Mesendoderm (in vitro differentiated cells): ENCODE results near the gene SCLT1.

Experiments used
- DNase-seq: peaks from one replicate; pipeline ENCODE4 v3.0.0; 2013
- H2AK5ac ChIP-seq: 2 replicates; pipeline ENCODE4 v1.6.1; 2013; ENCODE audit warnings: low read length, inconsistent platforms
- H2BK120ac ChIP-seq: 2 replicates; pipeline ENCODE4 v1.6.1; 2013; ENCODE audit warnings: low read depth, mild to moderate bottlenecking, low read length, moderate library complexity, mixed read lengths
- H2BK15ac ChIP-seq: replicated peaks from 2 replicates; pipeline ENCODE4 v1.6.1; 2013; ENCODE audit warnings: low read depth, mild to moderate bottlenecking, moderate library complexity
- H2BK5ac ChIP-seq: 2 replicates; pipeline ENCODE4 v1.6.1; 2013; ENCODE audit warnings: low read length, inconsistent platforms
- H3K18ac ChIP-seq: 2 replicates; pipeline ENCODE4 v1.6.1; 2013; ENCODE audit warnings: mild to moderate bottlenecking, low read length, mixed read lengths
- H3K23ac ChIP-seq: one replicate; pipeline ENCODE4 v1.6.1; 2013; ENCODE audit warnings: low read length
- H3K27ac ChIP-seq: 2 replicates; pipeline ENCODE4 v1.5.1; 2013; ENCODE audit warnings: low read depth, mild to moderate bottlenecking, inconsistent platforms, low read length, moderate library complexity
- H3K27me3 ChIP-seq: 2 replicates; pipeline ENCODE4 v1.6.1; 2013; ENCODE audit warnings: low read length, control low read depth, mild to moderate bottlenecking, inconsistent platforms; ENCODE audit not compliant: insufficient read depth, poor library complexity
- H3K36me3 ChIP-seq: 2 replicates; pipeline ENCODE4 v1.6.1; 2013; ENCODE audit warnings: low read length, inconsistent platforms; ENCODE audit not compliant: control insufficient read depth, insufficient read depth
- H3K4ac ChIP-seq: one replicate; pipeline ENCODE4 v1.6.1; 2013; ENCODE audit warnings: low read depth, mild to moderate bottlenecking, low read length, moderate library complexity
- H3K4me1 ChIP-seq: 2 replicates; pipeline ENCODE4 v1.6.1; 2013; ENCODE audit warnings: low read depth, low read length, inconsistent platforms; ENCODE audit not compliant: control insufficient read depth
- H3K4me2 ChIP-seq: 2 replicates; pipeline ENCODE4 v1.6.1; 2013; ENCODE audit warnings: low read length
- H3K4me3 ChIP-seq: 2 replicates; pipeline ENCODE4 v1.5.1; 2013; ENCODE audit warnings: mild to moderate bottlenecking, low read length
- H3K56ac ChIP-seq: one replicate; pipeline ENCODE4 v1.6.1; 2013; ENCODE audit warnings: low read length
- H3K79me1 ChIP-seq: 2 replicates; pipeline ENCODE4 v1.6.1; 2013; ENCODE audit warnings: low read length, inconsistent platforms
- H3K79me2 ChIP-seq: 2 replicates; pipeline ENCODE4 v1.6.1; 2013; ENCODE audit warnings: mild to moderate bottlenecking, low read length; ENCODE audit not compliant: control insufficient read depth, insufficient read depth
- H3K9ac ChIP-seq: 2 replicates; pipeline ENCODE4 v1.6.1; 2013; ENCODE audit warnings: low read length, inconsistent platforms
- H4K5ac ChIP-seq: one replicate; pipeline ENCODE4 v1.6.1; 2013; ENCODE audit warnings: low read length
- H4K8ac ChIP-seq: one replicate; pipeline ENCODE4 v1.6.1; 2013; ENCODE audit warnings: low read depth, mild to moderate bottlenecking, control low read depth, low read length, moderate library complexity
- WGBS: extraction: QIAGEN DNeasy Blood & Tissue Kit; methylation state at CpG from one replicate; pipeline ENCODE4 v1.1.7; 2013; ENCODE audit warnings: low lambda C conversion rate, missing lambda C conversion rate; ENCODE audit not compliant: insufficient coverage; ENCODE audit errors: extremely low coverage; 5-methylcytosine and 5-hydroxymethylcytosine counted together

Gene SCLT1

DNA sequence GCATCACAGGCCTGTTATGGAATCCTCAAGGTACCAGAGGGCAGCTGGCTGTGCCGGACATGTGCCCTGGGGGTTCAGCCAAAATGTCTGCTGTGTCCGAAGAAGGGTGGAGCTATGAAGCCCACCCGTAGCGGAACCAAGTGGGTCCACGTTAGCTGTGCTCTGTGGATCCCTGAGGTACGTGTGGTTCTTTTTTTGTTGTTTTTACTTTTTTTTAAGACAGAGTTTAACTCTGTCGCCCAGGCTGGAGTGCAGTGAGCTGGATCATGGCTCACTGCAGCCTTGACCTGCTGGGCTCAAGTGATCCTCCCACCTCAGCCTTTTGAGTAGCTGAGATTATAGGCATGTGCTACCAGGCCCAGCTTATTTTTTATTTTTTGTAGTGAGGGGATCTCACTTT is 237.7 kb downstream of the SCLT1 start:
- Histone ChIP-seq H2AK5ac (no peak overlapping the region), H4K5ac (no peak overlapping the region), H3K27ac (no peak overlapping the region), H3K79me1 (peaks cover 13% of the 10 kb centered on the region), H2BK5ac (no peak overlapping the region), H3K18ac (no peak overlapping the region), H2BK120ac (no peak overlapping the region), H3K23ac (no peak overlapping the region), H3K27me3 (no peaks in the 10 kb centered on the region), H2BK15ac (no peak overlapping the region), H3K79me2 (peaks cover 11% of the 10 kb centered on the region), H3K56ac (no peak overlapping the region), H3K4me1 (no peaks in the 10 kb centered on the region), H4K8ac (no peak overlapping the region), H3K9ac (no peak overlapping the region), H3K4me2 (no peak overlapping the region), H3K36me3 (peaks cover 21% of the 10 kb centered on the region), H3K4ac (no peak overlapping the region), H3K4me3 (no peak overlapping the region)
- no peak for DNase-seq
- WGBS, result no CpG with 5 or more reads among the region's 7 CpGs

DNA sequence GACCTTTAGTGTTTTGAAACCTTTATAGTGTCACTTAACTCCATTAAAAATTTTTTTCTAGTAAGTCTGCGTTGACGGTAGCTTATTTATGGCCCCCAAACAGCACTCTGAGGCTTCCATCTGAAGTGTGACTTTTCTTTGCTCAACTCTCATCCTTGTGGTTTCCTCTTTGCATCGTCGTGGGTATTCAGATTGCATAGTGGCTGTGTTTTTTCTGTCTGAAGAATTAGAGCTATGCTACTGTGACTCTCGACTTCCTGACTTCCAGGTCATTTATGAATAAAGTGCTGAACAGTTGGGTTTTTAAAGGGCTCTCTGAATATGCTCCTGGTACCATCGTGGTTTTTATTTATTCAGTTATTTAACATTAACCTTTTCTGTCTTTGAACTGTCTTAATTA is 238.9 kb downstream of the SCLT1 start:
- Histone ChIP-seq H3K79me2 (peaks cover 11% of the 10 kb centered on the region), H3K27ac (no peak overlapping the region), H3K4ac (no peak overlapping the region), H3K56ac (no peak overlapping the region), H4K8ac (no peak overlapping the region), H2BK5ac (no peak overlapping the region), H3K79me1 (peaks cover 13% of the 10 kb centered on the region), H3K4me1 (no peaks in the 10 kb centered on the region), H2BK120ac (no peak overlapping the region), H3K18ac (no peak overlapping the region), H2BK15ac (no peak overlapping the region), H3K9ac (no peak overlapping the region), H2AK5ac (no peak overlapping the region), H3K36me3 (peaks cover 20% of the 10 kb centered on the region), H3K4me2 (no peak overlapping the region), H3K27me3 (no peaks in the 10 kb centered on the region), H4K5ac (no peak overlapping the region), H3K4me3 (no peak overlapping the region), H3K23ac (no peak overlapping the region)
- no peak for DNase-seq
- no CpG with 5 or more reads among the region's 6 CpGs for WGBS

DNA sequence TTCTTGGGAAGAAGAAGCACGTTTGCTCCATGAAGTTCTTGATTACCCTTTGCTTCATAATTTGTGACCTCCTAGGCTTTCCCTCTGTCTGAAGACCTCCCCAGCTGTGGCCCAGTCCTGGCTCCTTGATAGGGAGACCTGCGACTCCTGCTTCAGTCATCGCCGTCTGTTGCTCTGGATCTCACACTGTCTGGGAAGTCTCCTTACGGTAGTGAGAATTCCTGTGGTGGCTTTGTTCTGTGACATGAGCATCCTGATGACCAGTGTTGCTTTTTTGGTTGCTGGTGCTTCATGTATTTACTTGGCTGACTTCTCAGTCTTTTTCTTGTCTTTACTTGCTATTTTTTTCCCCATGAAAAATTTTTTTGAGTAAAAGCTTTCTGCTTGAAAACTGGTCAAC is 239.6 kb downstream of the SCLT1 start:
- peaks cover 17% of the 10 kb centered on the region for H3K36me3 ChIP-seq

DNA sequence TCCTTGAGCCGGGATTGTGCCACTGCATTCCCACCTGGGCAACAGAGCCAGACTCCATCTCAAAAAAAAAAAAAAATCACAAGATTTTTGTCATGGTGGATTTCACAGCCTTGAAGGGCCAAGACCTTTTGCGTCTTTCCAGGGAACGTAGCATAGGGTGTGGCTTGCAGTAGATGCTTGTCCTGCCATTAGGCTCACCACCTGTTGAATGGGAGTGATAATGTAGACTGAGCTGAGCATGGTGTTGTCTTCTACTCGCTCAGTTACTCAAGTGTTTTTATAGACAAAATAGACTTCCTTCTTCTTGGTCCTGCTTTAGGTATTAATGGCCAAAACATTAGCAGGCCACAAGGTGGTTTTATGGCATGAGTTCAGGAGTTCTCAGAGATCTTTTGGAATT is 243.1 kb downstream of the SCLT1 start:
- Histone ChIP-seq H3K27ac (no peak overlapping the region), H3K4me1 (no peaks in the 10 kb centered on the region), H3K36me3 (peaks cover 7% of the 10 kb centered on the region), H4K8ac (no peak overlapping the region), H3K56ac (no peak overlapping the region), H3K4ac (no peak overlapping the region), H2BK120ac (no peak overlapping the region), H2BK5ac (no peak overlapping the region), H3K79me2 (peaks cover 9% of the 10 kb centered on the region), H3K27me3 (no peaks in the 10 kb centered on the region), H3K4me3 (no peak overlapping the region), H3K79me1 (peaks cover 8% of the 10 kb centered on the region), H3K23ac (no peak overlapping the region), H3K18ac (no peak overlapping the region), H3K4me2 (no peak overlapping the region), H2BK15ac (no peak overlapping the region), H3K9ac (no peak overlapping the region), H4K5ac (no peak overlapping the region), H2AK5ac (no peak overlapping the region)
- no peak for DNase-seq
- WGBS, result no CpG with 5 or more reads among the region's 4 CpGs

More for the DNA sequence above, 239.6 kb downstream of the SCLT1 start:
- Histone ChIP-seq H3K79me2 (peaks cover 7% of the 10 kb centered on the region), H2BK120ac (no peak overlapping the region), H2AK5ac (no peak overlapping the region), H4K5ac (no peak overlapping the region), H3K27ac (no peak overlapping the region), H3K23ac (no peak overlapping the region), H3K4me2 (no peak overlapping the region), H3K79me1 (peaks cover 8% of the 10 kb centered on the region), H3K4me3 (no peak overlapping the region), H3K4ac (no peak overlapping the region), H4K8ac (no peak overlapping the region), H3K18ac (no peak overlapping the region), H3K56ac (no peak overlapping the region), H2BK5ac (no peak overlapping the region), H3K9ac (no peak overlapping the region), H2BK15ac (no peak overlapping the region), H3K4me1 (no peaks in the 10 kb centered on the region), H3K27me3 (no peaks in the 10 kb centered on the region)
- peak; percentile 61 for DNase-seq
- WGBS, result no CpG with 5 or more reads among the region's 5 CpGs

DNA sequence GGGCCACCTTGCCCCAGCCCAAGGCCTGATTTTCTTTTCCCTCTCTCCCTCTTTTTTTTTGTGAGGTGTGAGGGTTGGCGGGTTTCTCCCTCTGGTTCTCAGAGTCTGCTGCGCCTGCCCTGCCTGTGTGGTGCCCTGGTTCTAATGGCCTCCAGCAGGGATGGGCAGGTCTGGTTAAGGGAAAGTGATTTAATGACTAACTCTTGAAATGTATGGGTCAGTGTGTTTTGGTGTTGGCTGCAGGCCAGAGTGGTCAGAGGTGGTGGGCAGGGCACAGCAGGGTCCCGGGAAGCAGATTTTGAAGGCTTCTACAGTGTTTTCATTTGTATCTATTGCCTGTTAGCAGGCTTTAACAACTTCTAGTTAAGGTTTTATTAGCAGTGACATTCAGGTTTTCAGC is 244.9 kb downstream of the SCLT1 start:
- Histone ChIP-seq H3K56ac (no peak overlapping the region), H3K27me3 (no peaks in the 10 kb centered on the region), H4K8ac (no peak overlapping the region), H2BK5ac (no peak overlapping the region), H3K4me2 (no peak overlapping the region), H2BK120ac (no peak overlapping the region), H2BK15ac (no peak overlapping the region), H3K4ac (no peak overlapping the region), H3K18ac (no peak overlapping the region), H3K36me3 (peaks cover 7% of the 10 kb centered on the region), H4K5ac (no peak overlapping the region), H2AK5ac (no peak overlapping the region), H3K79me2 (peaks cover 17% of the 10 kb centered on the region), H3K79me1 (peaks cover 12% of the 10 kb centered on the region), H3K9ac (no peak overlapping the region), H3K27ac (no peak overlapping the region), H3K4me1 (no peaks in the 10 kb centered on the region), H3K23ac (no peak overlapping the region), H3K4me3 (no peak overlapping the region)
- no CpG with 5 or more reads among the region's 3 CpGs for WGBS
- no peak for DNase-seq

DNA sequence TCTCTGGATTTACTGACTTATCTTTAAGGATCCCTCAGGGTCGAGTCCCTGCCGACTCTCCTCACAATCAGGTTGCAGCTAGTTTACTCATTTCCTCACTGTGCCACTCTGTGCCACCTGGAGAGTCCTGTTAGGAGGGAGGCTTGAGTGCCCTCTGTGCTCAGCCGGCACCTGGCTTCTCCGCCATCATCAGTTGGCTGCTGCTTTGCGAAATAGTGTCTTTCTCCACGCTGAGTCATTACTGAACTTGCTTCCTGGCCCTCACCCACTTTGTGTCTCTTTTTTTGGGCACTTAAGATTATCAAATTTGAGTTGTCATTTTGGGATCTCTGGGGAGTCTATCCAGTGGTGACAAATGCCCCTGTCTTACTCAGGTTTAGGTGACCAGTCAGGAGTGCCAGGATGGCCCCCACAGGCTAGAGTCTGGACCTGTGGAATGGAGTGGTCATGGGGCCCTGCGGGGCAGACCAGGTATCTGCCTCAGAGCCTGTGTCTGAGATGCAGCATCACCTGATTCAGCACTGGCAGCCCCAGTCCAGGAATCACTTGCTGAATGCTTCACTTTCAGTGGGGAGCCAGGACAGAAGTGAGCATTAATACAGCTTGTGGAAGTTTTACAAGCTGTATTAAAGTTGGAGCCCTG is 246.1 kb downstream of the SCLT1 start:
- no peak overlapping the region for H2BK120ac ChIP-seq

More for the DNA sequence above, 246.1 kb downstream of the SCLT1 start:
- H2BK5ac ChIP-seq, result no peak overlapping the region
- no peak overlapping the region for H3K4ac ChIP-seq
- H2AK5ac ChIP-seq, result no peak overlapping the region
- H3K36me3 ChIP-seq, result peaks cover 7% of the 10 kb centered on the region
- no peak overlapping the region for H3K56ac ChIP-seq
- no peak overlapping the region for H2BK15ac ChIP-seq
- H3K23ac ChIP-seq, result no peak overlapping the region
- no peaks in the 10 kb centered on the region for H3K27me3 ChIP-seq
- WGBS, result no CpG with 5 or more reads among the region's 7 CpGs
- no peak for DNase-seq
- H3K79me2 ChIP-seq, result peaks cover 27% of the 10 kb centered on the region
- H3K18ac ChIP-seq, result no peak overlapping the region
- H3K4me3 ChIP-seq, result no peak overlapping the region
- H4K5ac ChIP-seq, result no peak overlapping the region
- no peak overlapping the region for H3K27ac ChIP-seq
- H4K8ac ChIP-seq, result no peak overlapping the region
- H3K9ac ChIP-seq, result no peak overlapping the region
- no peak overlapping the region for H3K4me2 ChIP-seq
- no peaks in the 10 kb centered on the region for H3K4me1 ChIP-seq
- peaks cover 15% of the 10 kb centered on the region for H3K79me1 ChIP-seq
